GM18507 (cell line): ENCODE data around the gene CAMKMT.
"Not testable (repeated sequence)": the region's sequence is repeated elsewhere in the genome, so short reads cannot be mapped to it uniquely, and the experiment has no call there.

ENCODE experiments used
- DNase-seq: peaks from one replicate; pipeline ENCODE4 v3.0.0; 2011; ENCODE audit warnings: low read depth; ENCODE audit not compliant: insufficient read length; ENCODE audit errors: extremely low spot score
- FAIRE-seq: peaks from 2 replicates; lab custom pipeline; 2011; peaks lifted over from hg19 to GRCh38; lab: Jason Lieb, UNC

The CAMKMT gene

GRCh38 chr2:44572196-44572900 is 210.6 kb downstream of the CAMKMT start:
- no peak for FAIRE-seq
- no peak for DNase-seq

DNA sequence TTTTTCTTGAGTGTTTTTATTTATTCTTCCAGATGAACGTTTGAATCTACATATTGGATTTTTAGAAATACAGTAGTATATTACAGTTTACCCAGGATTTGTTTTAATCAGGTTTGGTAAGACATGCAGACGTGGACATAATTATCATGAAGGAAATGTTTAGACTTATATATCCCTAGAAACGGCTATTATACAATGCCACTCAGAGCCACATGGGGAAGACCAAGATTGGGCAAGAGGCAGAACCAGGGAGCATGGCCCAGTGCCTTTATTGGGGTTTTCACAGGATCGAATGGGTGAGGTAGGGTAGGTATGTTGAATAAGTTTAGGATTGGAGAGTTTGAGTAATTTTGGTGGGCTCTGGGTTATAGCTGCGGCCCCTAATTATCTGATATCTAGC is 212.2 kb downstream of the CAMKMT start:
- FAIRE-seq, result no peak
- DNase-seq, result no peak

GRCh38 chr2:44578471-44579093 is 216.8 kb downstream of the CAMKMT start:
- peak; percentile 60 for FAIRE-seq

DNA sequence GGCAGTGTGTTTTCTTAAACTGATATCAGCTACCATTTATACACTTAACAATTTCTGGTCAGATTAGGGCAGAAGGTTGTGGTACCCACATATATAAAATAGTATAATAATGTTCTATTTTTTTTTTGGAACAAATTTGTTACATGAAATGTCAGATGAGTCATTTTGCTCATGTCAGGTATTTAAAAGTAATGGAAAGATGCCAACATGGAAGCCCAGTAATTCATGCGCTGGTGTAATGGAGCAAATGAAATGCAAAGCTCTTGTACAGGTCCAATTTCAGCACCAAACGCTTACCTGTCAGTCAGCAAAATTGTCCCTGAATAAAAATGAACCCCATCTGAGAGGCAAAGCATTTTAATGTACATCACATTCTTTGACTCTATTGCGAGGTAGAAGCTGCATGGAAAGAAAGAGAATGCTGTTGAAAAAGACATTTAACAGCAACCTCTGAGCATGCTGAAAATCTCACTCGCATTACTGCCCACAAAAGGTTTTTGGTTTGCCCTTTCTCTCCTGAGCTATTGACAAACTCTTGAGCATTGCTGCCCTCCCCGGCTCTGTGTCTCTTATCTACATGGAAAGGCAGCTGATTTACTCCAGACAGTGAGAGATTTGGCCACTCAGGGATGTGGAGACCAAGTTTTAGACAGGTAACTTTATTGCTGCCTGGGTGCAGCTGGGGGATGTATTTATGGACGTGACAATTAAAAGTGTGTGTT is 217.5 kb downstream of the CAMKMT start:
- no peak for DNase-seq
- FAIRE-seq, result no peak

More at GRCh38 chr2:44578471-44579093, 216.8 kb downstream of the CAMKMT start:
- no peak for DNase-seq

DNA sequence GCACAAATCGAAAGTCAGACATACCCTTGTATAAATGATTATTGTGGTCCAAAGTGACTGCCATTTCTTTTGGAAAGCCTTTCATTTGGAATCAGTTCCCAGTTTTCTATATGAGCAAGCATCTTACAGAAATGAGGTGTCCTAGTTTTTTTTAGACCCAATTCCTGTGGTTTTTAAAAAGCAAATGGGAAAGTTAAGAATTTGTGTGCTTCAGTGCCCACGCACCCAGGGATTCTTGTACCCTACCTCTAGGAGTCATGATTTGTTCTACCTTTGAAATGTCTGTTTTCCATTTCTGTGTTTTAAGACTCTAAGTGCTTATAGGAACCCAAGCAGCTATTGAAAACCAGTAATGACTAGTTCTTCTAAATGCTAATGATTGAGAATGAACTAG is 218.1 kb downstream of the CAMKMT start:
- no peak for FAIRE-seq
- DNase-seq, result no peak

DNA sequence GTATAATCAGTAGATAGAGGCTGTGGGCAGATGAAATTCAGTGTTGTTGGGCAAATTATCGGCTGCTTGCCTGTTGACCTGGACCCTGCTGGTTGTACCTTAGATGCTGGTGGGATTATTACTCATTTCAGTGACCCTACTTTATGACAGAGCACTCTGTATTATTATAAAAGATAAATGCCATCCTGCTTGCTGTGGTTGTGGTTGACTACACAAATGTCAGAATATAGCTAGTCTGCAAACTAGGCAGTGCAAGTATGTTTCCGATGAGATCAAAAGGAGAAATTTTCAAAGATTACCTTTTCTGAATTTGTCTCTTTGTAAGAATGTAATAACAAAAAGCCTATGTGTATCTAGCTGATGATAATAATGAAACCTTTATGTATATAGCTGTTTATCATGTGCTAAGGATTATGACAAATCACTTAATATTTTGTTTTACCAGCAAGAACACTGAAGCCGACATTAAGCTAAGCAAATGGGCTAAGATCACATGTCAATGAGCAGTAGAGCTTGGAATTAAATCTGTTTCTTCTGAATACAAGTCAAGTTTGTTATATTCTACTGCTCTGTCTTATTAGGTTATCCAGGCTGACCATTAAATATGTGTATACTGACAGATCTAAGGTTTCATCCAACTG is 219.2 kb downstream of the CAMKMT start:
- FAIRE-seq (no peak), DNase-seq (no peak)

DNA sequence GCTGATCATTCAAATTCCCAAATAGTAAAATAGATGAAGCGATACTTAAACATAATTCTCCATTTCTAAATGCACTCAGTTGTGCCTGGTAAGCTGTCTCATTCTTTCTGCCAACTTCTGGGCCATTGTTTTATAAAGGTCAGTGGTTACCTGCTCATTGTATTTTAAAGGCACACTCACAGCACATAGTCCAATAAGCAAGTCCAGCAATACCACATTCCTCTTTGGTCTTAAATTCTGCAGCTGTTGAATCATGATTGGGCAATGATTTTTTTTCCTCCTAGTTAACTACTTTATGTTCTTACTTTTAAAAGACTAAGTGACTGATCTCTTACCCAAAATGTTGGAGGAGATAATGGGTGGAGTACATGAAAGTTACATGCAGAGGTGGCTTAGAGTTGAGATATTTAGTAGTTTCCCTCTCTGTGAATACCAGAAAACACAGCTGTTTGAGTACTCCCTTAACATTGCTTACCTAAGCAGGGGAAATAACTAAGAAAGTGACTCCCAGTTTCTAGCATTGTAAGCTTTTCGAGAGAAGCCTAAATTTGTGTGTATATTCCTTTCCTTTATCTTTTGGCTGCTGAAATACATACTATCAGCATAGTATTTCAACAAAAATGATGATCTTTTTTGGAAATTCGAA is 220.7 kb downstream of the CAMKMT start:
- DNase-seq, result no peak
- FAIRE-seq, result no peak

DNA sequence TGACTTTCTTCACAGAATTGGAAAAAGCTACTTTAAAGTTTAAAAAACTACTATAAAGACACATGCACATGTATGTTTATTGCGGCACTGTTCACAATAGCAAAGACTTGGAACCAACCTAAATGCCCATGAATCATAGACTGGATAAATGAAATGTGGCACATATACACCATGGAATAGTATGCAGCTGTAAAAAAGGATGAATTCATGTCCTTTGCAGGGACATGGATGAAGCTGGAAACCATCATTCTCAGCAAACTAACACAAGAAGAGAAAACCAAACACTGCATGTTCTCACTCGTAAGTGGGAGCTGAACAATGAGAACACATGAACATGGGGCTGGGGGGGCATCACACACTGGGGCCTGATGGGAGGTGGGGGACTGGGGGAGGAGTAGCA is 233.9 kb downstream of the CAMKMT start:
- DNase-seq, FAIRE-seq: not testable (repeated sequence)

GRCh38 chr2:44596537-44597320 is 235.0 kb downstream of the CAMKMT start:
- FAIRE-seq, result peak; percentile 69
- no peak for DNase-seq

DNA sequence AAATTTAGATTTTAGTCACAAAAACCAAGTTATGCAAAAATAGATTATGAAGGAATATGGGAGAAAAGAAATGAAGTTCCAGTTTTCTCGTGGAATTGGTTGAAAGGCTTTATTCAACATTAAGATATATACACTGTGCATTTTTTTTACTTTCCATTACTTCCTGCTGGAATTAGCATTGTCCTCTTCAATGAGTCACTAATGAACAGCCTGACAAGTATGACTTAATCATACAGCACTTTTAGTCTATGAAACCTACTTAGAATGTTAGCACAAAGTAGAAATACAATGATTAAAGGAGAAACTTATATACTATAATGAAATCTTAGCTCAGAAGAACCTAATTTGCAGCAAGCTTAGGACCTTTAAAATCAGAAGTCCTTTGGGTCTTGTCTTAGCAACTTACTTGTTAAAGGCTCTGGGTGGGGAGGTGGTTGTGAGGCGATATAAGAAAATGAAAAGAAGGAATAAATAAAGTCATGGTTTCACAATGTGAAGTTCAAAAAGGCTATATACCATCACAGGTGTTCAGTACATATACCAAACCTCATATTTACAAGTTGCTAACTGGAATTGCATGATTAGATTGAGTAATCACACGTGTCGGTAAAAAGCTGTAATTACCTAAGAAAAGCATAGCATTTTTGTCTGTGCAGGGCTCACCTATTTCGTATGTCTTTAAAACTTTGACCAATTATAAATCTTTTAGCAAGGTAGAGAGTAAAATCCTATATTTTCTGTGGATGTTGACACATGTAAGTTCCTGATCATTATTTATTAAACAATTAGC is 236.8 kb downstream of the CAMKMT start:
- no peak for DNase-seq
- no peak for FAIRE-seq

- FAIRE-seq (no peak), DNase-seq (no peak)
Measured at GRCh38 chr2:44599130-44599529, 237.4 kb downstream of the CAMKMT start.

DNA sequence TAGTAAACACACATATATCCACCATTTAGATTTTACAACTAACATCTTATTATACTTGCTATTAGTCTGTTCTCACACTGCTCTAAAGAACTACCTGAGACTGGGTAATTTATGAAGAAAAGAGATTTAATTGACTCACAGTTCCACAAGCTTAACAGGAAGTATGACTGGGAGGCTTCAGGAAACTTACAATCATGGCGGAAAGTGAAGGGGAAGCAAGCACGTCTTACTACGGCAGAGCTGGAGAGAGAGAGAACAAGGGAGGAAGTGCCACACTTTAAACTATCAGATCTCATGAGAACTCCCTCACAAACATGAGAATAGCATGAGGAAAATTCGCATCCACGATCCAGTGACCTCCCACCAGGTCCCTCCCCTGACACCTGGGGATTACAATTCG is 240.7 kb downstream of the CAMKMT start:
- DNase-seq, result no peak
- no peak for FAIRE-seq

DNA sequence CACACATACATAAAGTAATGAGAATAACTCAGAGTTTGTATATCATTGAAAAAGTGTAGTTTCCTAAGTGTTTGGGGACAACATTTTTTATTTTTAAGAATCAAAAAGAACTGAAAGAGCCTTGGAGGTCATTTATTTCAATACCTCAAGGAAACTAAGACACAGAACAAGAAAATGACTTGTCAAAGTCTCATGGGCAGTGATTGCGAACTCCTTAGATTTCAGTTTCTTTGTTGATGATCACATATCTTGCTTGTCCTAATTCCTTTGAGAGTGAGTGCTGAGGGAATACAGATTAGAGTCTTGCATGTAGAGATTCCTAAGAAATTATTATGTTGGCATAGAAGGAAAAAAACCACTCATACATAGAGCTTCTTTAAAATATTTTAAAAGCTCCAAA is 243.8 kb downstream of the CAMKMT start:
- FAIRE-seq (no peak), DNase-seq (no peak)

- DNase-seq (no peak), FAIRE-seq (no peak)
Measured at GRCh38 chr2:44612276-44612675, 250.5 kb downstream of the CAMKMT start.

DNA sequence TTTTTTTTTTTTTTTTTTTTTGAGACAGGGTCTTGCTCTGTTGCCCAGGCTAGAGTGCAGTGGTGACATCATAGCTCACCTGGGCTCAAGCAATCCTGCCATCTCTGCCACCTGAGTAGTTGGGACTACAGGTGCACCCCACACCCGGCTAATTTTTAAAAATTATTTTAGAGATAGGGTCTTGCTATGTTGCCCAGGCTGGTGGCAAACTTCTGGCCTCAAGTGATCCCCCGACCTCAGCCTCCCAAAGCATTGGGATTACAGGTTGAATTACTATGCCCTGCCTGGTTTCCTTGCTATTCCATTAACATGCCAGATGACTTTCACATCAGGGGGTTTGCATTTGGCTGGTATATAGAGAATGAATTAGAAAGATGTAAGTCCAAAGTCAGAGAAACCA is 253.2 kb downstream of the CAMKMT start:
- DNase-seq, result no peak
- no peak for FAIRE-seq

GRCh38 chr2:44615950-44616518 is 254.3 kb downstream of the CAMKMT start:
- FAIRE-seq (peak; percentile 9), DNase-seq (no peak)

- no peak for DNase-seq
- peak; percentile 75 for FAIRE-seq
Measured at GRCh38 chr2:44616667-44617155, 255.0 kb downstream of the CAMKMT start.
